SK-N-MC (cell line): ENCODE results near the gene CD34.

ENCODE experiments used
- EZH2 ChIP-seq: fragments of 200-600 bp; sonication (generic); IDR thresholded peaks from one replicate; pipeline ENCODE4 v1.6.1; 2017; ENCODE audit warnings: antibody characterized with exemption
- POLR2AphosphoS5 ChIP-seq: IDR thresholded peaks from 2 replicates; pipeline ENCODE4 v1.6.1; 2012; ENCODE audit warnings: mild to moderate bottlenecking, low read depth, low read length, borderline replicate concordance

GRCh38 chr1:207863893-207864535 lies 46.9 kb downstream of the CD34 start:
- TF ChIP-seq POLR2AphosphoS5 = no peak
- no peak for TF ChIP-seq EZH2
